DOHH2 (cell line): ENCODE results near the gene CAV1.

Experiments used
- H3F3A ChIP-seq: fragments of 200-600 bp; sonication (generic), shearing (Covaris generic); 2 replicates; pipeline ENCODE4 v1.6.0; 2016; ENCODE audit warnings: antibody characterized with exemption, mild to moderate bottlenecking; ENCODE audit not compliant: control insufficient read depth, insufficient read depth
- H3K27ac ChIP-seq: fragments of 200-600 bp; sonication (generic); 2 replicates; pipeline ENCODE4 v1.5.1; 2014; ENCODE audit warnings: low read depth, mild to moderate bottlenecking, low read length, moderate library complexity
- H3K27me3 ChIP-seq: fragments of 200-600 bp; sonication (generic); 2 replicates; pipeline ENCODE4 v1.6.1; 2014; ENCODE audit warnings: mild to moderate bottlenecking, low read length, mixed read lengths; ENCODE audit not compliant: control insufficient read depth
- H3K36me3 ChIP-seq: fragments of 200-600 bp; sonication (generic); 2 replicates; pipeline ENCODE4 v1.6.1; 2014; ENCODE audit warnings: mild to moderate bottlenecking, low read length, moderate library complexity, mixed read lengths; ENCODE audit not compliant: control insufficient read depth
- H3K4me1 ChIP-seq: fragments of 200-600 bp; sonication (generic); 2 replicates; pipeline ENCODE4 v1.6.1; 2014; ENCODE audit warnings: mild to moderate bottlenecking, low read length, mixed read lengths; ENCODE audit not compliant: control insufficient read depth
- H3K4me2 ChIP-seq: fragments of 200-600 bp; sonication (generic); 2 replicates; pipeline ENCODE4 v1.6.0; 2014; ENCODE audit warnings: mild to moderate bottlenecking, low read length, moderate library complexity
- H3K4me3 ChIP-seq: fragments of 200-600 bp; sonication (generic); 2 replicates; pipeline ENCODE4 v1.5.1; 2014; ENCODE audit warnings: mild to moderate bottlenecking, low read length, mixed read lengths
- H3K79me2 ChIP-seq: fragments of 200-600 bp; sonication (generic); 2 replicates; pipeline ENCODE4 v1.6.1; 2014; ENCODE audit warnings: mild to moderate bottlenecking, low read length, mixed read lengths; ENCODE audit not compliant: control insufficient read depth
- H3K9me2 ChIP-seq: fragments of 200-600 bp; sonication (generic); replicated peaks from 2 replicates; pipeline ENCODE4 v1.6.1; 2014; ENCODE audit warnings: mild to moderate bottlenecking, low read length, mixed read lengths; ENCODE audit not compliant: control insufficient read depth
- H3K9me3 ChIP-seq: fragments of 200-600 bp; sonication (generic); 2 replicates; pipeline ENCODE4 v1.6.1; 2014; ENCODE audit warnings: antibody characterized with exemption, low read length, mixed read lengths; ENCODE audit not compliant: control insufficient read depth, insufficient read depth
- H4K20me1 ChIP-seq: fragments of 200-600 bp; sonication (generic); 2 replicates; pipeline ENCODE4 v1.6.0; 2014; ENCODE audit warnings: low read depth, mild to moderate bottlenecking, antibody characterized with exemption, low read length, moderate library complexity; ENCODE audit not compliant: control insufficient read depth, insufficient read depth
- EZH2phosphoT487 ChIP-seq: fragments of 200-600 bp; sonication (generic); IDR thresholded peaks from 2 replicates; pipeline ENCODE4 v1.6.1; 2017; ENCODE audit warnings: borderline replicate concordance, mild to moderate bottlenecking, antibody characterized with exemption, low read length, moderate library complexity, mixed read lengths
- TF ChIP-seq, protein P1 (sequence below): fragments of 200-600 bp; sonication (generic); IDR thresholded peaks from one replicate; pipeline ENCODE4 v1.5.1; 2014; ENCODE audit warnings: antibody characterized with exemption, mild to moderate bottlenecking, low read depth, low read length; ENCODE audit not compliant: poor library complexity, severe bottlenecking

CAV1 gene

DNA sequence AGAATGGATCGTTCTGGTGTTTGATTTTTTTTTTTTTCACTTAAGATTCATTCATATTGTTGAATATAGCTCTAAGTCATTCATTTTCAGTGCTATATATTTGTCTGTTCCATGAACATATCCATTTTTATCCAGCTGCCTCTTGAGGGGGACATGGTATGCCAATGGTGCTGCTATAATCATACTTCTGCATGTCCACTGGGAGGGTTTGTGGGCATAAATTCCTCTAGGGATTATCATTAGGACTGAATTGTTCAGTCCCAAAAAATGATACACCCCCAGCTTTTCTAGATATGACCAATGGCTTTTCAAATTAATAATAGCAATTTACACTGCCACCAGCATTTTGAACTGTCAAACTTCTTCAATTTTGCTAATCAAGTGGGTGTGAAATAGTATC, 41.1 kb downstream of the CAV1 start:
- Histone ChIP-seq H3F3A (no peaks in the 10 kb centered on the region), H3K4me3 (no peak overlapping the region), H3K4me2 (no peak overlapping the region), H3K27me3 (no peaks in the 10 kb centered on the region), H4K20me1 (no peaks in the 10 kb centered on the region), H3K27ac (no peak overlapping the region), H3K9me3 (no peaks in the 10 kb centered on the region), H3K36me3 (no peaks in the 10 kb centered on the region), H3K9me2 (no peaks in the 10 kb centered on the region), H3K79me2 (no peaks in the 10 kb centered on the region), H3K4me1 (no peaks in the 10 kb centered on the region)
- no peak for TF ChIP-seq EZH2phosphoT487
- TF ChIP-seq, protein P1, sequence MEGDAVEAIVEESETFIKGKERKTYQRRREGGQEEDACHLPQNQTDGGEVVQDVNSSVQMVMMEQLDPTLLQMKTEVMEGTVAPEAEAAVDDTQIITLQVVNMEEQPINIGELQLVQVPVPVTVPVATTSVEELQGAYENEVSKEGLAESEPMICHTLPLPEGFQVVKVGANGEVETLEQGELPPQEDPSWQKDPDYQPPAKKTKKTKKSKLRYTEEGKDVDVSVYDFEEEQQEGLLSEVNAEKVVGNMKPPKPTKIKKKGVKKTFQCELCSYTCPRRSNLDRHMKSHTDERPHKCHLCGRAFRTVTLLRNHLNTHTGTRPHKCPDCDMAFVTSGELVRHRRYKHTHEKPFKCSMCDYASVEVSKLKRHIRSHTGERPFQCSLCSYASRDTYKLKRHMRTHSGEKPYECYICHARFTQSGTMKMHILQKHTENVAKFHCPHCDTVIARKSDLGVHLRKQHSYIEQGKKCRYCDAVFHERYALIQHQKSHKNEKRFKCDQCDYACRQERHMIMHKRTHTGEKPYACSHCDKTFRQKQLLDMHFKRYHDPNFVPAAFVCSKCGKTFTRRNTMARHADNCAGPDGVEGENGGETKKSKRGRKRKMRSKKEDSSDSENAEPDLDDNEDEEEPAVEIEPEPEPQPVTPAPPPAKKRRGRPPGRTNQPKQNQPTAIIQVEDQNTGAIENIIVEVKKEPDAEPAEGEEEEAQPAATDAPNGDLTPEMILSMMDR: no peak

DNA sequence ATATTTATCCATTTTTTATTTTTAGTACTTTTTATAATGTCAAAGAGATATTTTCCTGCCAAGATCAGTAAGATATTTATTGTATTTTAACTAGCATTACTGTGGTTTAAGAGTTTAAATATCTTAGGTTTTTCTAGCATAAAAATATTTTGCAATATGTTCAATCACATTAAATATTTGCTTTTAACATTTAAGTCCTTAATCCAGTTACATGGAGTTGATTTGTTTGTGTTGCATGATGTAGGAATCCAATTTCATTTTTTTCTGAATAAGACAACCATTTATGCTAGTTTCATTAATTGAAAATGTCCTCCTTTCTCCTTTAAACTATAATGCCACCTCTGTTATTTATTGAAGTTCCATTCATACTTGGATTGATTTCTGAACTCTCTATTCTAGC, 41.8 kb downstream of the CAV1 start:
- Histone ChIP-seq H3F3A (no peaks in the 10 kb centered on the region), H3K9me3 (no peaks in the 10 kb centered on the region), H4K20me1 (no peaks in the 10 kb centered on the region), H3K27ac (no peak overlapping the region), H3K36me3 (no peaks in the 10 kb centered on the region), H3K4me1 (no peaks in the 10 kb centered on the region), H3K9me2 (no peaks in the 10 kb centered on the region), H3K4me2 (no peak overlapping the region), H3K4me3 (no peak overlapping the region), H3K79me2 (no peaks in the 10 kb centered on the region), H3K27me3 (0 out of 2 replicates have a peak, but pooled peaks cover 3% of the 10 kb centered on the region)
- TF ChIP-seq EZH2phosphoT487: no peak
- TF ChIP-seq, protein P1: no peak

DNA sequence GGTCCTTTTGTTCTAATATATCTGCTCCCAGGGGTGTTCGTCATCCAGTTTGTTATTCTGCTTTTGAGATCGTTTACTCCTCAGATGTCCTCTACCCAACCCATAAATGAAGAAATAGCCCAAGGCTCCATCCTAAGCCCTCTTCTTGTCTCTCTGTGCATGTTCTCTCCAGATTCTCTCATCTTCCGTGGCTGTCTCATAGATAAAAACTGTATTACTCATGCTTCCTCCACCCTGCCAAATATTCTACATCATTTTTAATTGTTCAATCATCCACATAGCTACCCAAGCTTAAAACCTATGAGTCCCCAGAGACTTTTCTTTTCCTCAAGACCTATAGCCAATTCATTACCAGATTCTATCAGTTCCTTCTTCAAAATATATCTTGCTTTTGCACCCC, 44.9 kb downstream of the CAV1 start:
- H4K20me1 ChIP-seq: no peaks in the 10 kb centered on the region
- 0 out of 2 replicates have a peak, but pooled peaks cover 3% of the 10 kb centered on the region for H3K27me3 ChIP-seq
- no peaks in the 10 kb centered on the region for H3K36me3 ChIP-seq
- no peaks in the 10 kb centered on the region for H3K9me2 ChIP-seq
- peaks cover 10% of the 10 kb centered on the region for H3K4me1 ChIP-seq
- no peak for TF ChIP-seq EZH2phosphoT487
- TF ChIP-seq, protein P1: no peak
- H3K79me2 ChIP-seq: no peaks in the 10 kb centered on the region
- no peak overlapping the region for H3K27ac ChIP-seq
- H3K9me3 ChIP-seq: no peaks in the 10 kb centered on the region
- H3K4me2 ChIP-seq: no peak overlapping the region
- no peaks in the 10 kb centered on the region for H3F3A ChIP-seq
- no peak overlapping the region for H3K4me3 ChIP-seq

DNA sequence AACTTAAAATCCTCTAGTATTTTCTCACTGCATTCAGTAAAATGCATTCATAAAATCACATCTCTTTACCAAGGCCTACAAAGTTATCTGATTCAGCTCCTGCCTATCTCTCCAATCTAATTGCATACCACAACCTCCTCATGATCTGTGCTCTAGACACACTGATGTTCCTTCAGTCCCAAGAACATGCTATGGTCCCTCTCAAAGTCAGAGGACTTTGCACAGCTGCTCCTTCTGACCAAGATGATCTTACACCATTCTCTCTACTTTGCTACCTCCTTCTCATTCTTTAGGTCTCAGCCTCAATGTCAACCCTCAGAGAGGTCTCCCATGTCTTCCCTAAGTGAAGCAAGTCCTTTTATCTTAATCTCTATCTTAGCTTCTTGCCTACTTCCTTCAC, 45.5 kb downstream of the CAV1 start:
- Histone ChIP-seq H3K4me3 (no peak overlapping the region), H3K4me2 (no peak overlapping the region), H3K27ac (no peak overlapping the region), H3K9me2 (no peaks in the 10 kb centered on the region), H3K36me3 (no peaks in the 10 kb centered on the region), H3K79me2 (no peaks in the 10 kb centered on the region), H4K20me1 (no peaks in the 10 kb centered on the region), H3K27me3 (0 out of 2 replicates have a peak, but pooled peaks cover 3% of the 10 kb centered on the region), H3K9me3 (no peaks in the 10 kb centered on the region), H3F3A (no peaks in the 10 kb centered on the region), H3K4me1 (peaks cover 10% of the 10 kb centered on the region)
- TF ChIP-seq, protein P1: no peak
